PC-9 (cell line): ENCODE results near the gene CFAP74.

Experiments
- CTCF ChIP-seq: fragments of 200-600 bp; sonication (generic); conservative IDR thresholded peaks from 2 replicates; pipeline ENCODE4 v1.6.1; 2017; ENCODE audit warnings: mixed run types, antibody characterized with exemption, mild to moderate bottlenecking, moderate library complexity
- EZH2 ChIP-seq: fragments of 200-600 bp; sonication (generic); IDR thresholded peaks from 2 replicates; pipeline ENCODE4 v1.8.0; 2017; ENCODE audit warnings: antibody characterized with exemption, low read depth

GRCh38 chr1:1918901-1919303 is 84.7 kb downstream of the CFAP74 start, which contains the start of gene TMEM52:
- TF ChIP-seq CTCF (no peak), EZH2 (no peak)
